ENCODE measurements around the gene RAB28. TPM values are rescaled to one million over a fixed set of nuclear protein-coding genes. Genes with fewer than 3 reads are reported as not detected.

RAB28 gene
- total and polyA plus RNA-seq, 2 of the 8 experiments (the other 6 are each of a cell fraction or from before 2014, with no cell fraction given) = 16.0 to 18.7 TPM

DNA sequence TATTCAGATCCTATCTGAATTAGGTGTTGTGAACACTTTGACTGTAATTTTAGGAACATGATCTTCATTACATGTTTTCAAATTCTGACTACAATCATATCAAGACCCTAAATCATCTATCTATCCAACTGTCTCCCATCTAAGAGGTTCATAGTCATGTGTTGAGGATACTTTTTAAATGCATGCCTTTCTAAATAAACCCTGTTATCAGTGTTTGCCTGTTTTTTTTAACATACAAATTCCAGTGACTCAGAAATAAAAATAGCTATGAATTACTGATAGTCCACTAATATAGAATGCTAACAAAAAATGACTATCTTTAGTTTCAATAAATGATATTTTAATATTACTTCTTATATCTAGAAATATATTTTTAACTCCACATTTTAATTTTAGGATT lies 8.0 kb downstream of the RAB28 start (continued):
- TF ChIP-seq, protein P1, sequence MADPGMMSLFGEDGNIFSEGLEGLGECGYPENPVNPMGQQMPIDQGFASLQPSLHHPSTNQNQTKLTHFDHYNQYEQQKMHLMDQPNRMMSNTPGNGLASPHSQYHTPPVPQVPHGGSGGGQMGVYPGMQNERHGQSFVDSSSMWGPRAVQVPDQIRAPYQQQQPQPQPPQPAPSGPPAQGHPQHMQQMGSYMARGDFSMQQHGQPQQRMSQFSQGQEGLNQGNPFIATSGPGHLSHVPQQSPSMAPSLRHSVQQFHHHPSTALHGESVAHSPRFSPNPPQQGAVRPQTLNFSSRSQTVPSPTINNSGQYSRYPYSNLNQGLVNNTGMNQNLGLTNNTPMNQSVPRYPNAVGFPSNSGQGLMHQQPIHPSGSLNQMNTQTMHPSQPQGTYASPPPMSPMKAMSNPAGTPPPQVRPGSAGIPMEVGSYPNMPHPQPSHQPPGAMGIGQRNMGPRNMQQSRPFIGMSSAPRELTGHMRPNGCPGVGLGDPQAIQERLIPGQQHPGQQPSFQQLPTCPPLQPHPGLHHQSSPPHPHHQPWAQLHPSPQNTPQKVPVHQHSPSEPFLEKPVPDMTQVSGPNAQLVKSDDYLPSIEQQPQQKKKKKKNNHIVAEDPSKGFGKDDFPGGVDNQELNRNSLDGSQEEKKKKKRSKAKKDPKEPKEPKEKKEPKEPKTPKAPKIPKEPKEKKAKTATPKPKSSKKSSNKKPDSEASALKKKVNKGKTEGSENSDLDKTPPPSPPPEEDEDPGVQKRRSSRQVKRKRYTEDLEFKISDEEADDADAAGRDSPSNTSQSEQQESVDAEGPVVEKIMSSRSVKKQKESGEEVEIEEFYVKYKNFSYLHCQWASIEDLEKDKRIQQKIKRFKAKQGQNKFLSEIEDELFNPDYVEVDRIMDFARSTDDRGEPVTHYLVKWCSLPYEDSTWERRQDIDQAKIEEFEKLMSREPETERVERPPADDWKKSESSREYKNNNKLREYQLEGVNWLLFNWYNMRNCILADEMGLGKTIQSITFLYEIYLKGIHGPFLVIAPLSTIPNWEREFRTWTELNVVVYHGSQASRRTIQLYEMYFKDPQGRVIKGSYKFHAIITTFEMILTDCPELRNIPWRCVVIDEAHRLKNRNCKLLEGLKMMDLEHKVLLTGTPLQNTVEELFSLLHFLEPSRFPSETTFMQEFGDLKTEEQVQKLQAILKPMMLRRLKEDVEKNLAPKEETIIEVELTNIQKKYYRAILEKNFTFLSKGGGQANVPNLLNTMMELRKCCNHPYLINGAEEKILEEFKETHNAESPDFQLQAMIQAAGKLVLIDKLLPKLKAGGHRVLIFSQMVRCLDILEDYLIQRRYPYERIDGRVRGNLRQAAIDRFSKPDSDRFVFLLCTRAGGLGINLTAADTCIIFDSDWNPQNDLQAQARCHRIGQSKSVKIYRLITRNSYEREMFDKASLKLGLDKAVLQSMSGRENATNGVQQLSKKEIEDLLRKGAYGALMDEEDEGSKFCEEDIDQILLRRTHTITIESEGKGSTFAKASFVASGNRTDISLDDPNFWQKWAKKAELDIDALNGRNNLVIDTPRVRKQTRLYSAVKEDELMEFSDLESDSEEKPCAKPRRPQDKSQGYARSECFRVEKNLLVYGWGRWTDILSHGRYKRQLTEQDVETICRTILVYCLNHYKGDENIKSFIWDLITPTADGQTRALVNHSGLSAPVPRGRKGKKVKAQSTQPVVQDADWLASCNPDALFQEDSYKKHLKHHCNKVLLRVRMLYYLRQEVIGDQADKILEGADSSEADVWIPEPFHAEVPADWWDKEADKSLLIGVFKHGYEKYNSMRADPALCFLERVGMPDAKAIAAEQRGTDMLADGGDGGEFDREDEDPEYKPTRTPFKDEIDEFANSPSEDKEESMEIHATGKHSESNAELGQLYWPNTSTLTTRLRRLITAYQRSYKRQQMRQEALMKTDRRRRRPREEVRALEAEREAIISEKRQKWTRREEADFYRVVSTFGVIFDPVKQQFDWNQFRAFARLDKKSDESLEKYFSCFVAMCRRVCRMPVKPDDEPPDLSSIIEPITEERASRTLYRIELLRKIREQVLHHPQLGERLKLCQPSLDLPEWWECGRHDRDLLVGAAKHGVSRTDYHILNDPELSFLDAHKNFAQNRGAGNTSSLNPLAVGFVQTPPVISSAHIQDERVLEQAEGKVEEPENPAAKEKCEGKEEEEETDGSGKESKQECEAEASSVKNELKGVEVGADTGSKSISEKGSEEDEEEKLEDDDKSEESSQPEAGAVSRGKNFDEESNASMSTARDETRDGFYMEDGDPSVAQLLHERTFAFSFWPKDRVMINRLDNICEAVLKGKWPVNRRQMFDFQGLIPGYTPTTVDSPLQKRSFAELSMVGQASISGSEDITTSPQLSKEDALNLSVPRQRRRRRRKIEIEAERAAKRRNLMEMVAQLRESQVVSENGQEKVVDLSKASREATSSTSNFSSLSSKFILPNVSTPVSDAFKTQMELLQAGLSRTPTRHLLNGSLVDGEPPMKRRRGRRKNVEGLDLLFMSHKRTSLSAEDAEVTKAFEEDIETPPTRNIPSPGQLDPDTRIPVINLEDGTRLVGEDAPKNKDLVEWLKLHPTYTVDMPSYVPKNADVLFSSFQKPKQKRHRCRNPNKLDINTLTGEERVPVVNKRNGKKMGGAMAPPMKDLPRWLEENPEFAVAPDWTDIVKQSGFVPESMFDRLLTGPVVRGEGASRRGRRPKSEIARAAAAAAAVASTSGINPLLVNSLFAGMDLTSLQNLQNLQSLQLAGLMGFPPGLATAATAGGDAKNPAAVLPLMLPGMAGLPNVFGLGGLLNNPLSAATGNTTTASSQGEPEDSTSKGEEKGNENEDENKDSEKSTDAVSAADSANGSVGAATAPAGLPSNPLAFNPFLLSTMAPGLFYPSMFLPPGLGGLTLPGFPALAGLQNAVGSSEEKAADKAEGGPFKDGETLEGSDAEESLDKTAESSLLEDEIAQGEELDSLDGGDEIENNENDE (IDR thresholded peaks at IDR 0.05; ENCODE audit: insufficient replicate concordance, low read length) = no peak
- TF ChIP-seq BACH1 (IDR thresholded peaks at IDR 0.05; ENCODE audit: low read length) = no peak
- no peak for TF ChIP-seq CEBPB (IDR thresholded peaks at IDR 0.05; ENCODE audit: low read depth, low read length)
- no peak for TF ChIP-seq GTF2F1 (IDR thresholded peaks at IDR 0.05; ENCODE audit: borderline replicate concordance, low read depth, low read length)
- no peak for TF ChIP-seq FOSL1 (IDR thresholded peaks at IDR 0.05; ENCODE audit: insufficient read depth, low read depth, low read length)
- no peak for TF ChIP-seq CHD2 (IDR thresholded peaks at IDR 0.05; ENCODE audit: low read length)
- TF ChIP-seq TBP (IDR thresholded peaks at IDR 0.05; ENCODE audit: low read depth, low read length) = no peak
- no peak for TF ChIP-seq BCL11A (IDR thresholded peaks at IDR 0.05; ENCODE audit: low read depth in 2 of 2, low read length in 2 of 2)
- TF ChIP-seq, protein P2, sequence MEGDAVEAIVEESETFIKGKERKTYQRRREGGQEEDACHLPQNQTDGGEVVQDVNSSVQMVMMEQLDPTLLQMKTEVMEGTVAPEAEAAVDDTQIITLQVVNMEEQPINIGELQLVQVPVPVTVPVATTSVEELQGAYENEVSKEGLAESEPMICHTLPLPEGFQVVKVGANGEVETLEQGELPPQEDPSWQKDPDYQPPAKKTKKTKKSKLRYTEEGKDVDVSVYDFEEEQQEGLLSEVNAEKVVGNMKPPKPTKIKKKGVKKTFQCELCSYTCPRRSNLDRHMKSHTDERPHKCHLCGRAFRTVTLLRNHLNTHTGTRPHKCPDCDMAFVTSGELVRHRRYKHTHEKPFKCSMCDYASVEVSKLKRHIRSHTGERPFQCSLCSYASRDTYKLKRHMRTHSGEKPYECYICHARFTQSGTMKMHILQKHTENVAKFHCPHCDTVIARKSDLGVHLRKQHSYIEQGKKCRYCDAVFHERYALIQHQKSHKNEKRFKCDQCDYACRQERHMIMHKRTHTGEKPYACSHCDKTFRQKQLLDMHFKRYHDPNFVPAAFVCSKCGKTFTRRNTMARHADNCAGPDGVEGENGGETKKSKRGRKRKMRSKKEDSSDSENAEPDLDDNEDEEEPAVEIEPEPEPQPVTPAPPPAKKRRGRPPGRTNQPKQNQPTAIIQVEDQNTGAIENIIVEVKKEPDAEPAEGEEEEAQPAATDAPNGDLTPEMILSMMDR (IDR thresholded peaks at IDR 0.05; ENCODE audit: control extremely low read depth in 1 of 3, insufficient read depth in 1 of 3, low read depth in 1 of 3, low read length in 3 of 3) = no peak

Data from H1 (cell line).